ENCODE measurements around the gene ARRB1. TPM values are rescaled to one million over a fixed set of nuclear protein-coding genes. Genes with fewer than 3 reads are reported as not detected.

ARRB1 gene
- total RNA-seq, 4 donors from 2014 or later = 26.3 to 104 (median 29.3) TPM

DNA sequence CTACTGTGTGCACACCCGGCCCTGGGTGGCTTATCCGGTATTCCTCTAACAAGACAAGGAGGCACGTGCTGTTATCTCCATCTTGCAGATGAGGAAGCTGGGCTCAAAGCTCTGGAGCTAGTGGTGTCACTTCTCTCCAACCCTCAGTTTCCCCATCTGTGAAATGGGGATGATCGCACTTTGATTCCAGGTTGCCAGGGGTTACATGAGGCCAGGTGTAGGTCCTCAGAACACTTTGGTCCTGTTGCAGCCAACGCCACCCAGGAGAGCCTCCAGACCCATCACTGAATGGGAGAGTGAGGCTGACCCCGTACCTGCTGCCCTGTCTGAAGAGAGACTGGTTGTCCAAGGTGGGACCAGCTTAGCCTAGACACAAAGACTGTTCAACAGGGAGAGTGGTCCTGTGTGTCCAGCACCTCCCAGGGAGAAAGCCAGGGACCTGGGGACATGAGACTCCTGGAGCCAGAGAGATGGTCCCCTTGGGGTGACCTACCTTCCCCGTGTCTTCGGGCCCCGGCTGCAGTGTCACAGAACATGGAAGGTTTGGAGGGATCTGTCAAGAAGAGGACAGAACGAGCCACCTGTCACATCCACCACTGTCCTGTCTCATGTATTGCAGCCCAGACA is 69.9 kb downstream of the ARRB1 start:
- WGBS, 2 donors = 88 to 95% methylated on average over 9 to 10 of the region's 10 CpGs
- TF ChIP-seq, protein P1, sequence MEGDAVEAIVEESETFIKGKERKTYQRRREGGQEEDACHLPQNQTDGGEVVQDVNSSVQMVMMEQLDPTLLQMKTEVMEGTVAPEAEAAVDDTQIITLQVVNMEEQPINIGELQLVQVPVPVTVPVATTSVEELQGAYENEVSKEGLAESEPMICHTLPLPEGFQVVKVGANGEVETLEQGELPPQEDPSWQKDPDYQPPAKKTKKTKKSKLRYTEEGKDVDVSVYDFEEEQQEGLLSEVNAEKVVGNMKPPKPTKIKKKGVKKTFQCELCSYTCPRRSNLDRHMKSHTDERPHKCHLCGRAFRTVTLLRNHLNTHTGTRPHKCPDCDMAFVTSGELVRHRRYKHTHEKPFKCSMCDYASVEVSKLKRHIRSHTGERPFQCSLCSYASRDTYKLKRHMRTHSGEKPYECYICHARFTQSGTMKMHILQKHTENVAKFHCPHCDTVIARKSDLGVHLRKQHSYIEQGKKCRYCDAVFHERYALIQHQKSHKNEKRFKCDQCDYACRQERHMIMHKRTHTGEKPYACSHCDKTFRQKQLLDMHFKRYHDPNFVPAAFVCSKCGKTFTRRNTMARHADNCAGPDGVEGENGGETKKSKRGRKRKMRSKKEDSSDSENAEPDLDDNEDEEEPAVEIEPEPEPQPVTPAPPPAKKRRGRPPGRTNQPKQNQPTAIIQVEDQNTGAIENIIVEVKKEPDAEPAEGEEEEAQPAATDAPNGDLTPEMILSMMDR (IDR thresholded peaks at IDR 0.05) = no peak
- no peak for TF ChIP-seq POLR2A (IDR thresholded peaks at IDR 0.05)
- intact Hi-C loops (cut with DNase I; ENCODE audit: low total_unique reads) = no loop called here
- no peak for DNase-seq (ENCODE audit: low spot score in 2 of 2)
- H3K4me3 ChIP-seq (ENCODE audit: low read depth, poor library complexity, severe bottlenecking) = no peak overlapping the region

GRCh38 chr11:75280770-75281468 is 70.5 kb downstream of the ARRB1 start:
- intact Hi-C loops (cut with DNase I; ENCODE audit: low total_unique reads) = no loop called here
- H3K4me3 ChIP-seq (ENCODE audit: low read depth, poor library complexity, severe bottlenecking) = no peak overlapping the region

DNA sequence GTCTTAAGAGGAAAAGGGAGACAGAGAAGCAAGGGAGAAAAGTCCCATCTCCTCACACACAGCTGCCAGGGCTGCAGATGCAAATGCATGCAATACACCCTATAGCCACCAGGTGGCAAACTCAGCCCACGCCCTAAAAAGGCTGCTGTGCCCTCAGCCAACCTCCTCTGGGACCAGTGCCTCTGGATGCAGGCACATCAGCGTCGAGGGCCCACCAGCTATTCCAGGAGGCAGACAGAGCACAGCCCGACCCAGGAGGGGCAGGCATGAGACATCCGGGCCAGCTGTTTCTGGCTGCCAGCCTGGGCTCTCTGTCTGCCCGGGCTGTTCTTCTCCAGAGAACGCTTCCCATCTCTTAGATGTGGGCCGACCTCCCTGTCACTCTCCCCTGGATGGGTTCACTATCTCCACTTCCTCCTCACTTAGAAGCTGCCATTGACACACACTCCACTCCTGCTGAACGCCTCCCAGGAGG is 71.2 kb downstream of the ARRB1 start:
- WGBS, 2 donors = 20% methylated on average over 9 of the region's 9 CpGs
- DNase-seq (ENCODE audit: low spot score in 2 of 2) = peak; percentile 69 to 95
- H3K4me3 ChIP-seq (ENCODE audit: low read depth, poor library complexity, severe bottlenecking) = no peak overlapping the region
- intact Hi-C loops (cut with DNase I; ENCODE audit: low total_unique reads) = no loop called here
- TF ChIP-seq, protein P1 (IDR thresholded peaks at IDR 0.05) = peak in 1 of 3 donors; percentile 87
- TF ChIP-seq POLR2A (IDR thresholded peaks at IDR 0.05) = no peak

More at GRCh38 chr11:75280770-75281468, 70.5 kb downstream of the ARRB1 start:
- WGBS, 2 donors = 75 to 78% methylated on average over 13 to 15 of the region's 15 CpGs
- DNase-seq (ENCODE audit: low spot score in 2 of 2) = peak in 1 of 2 donors; percentile 52
- TF ChIP-seq, protein P1 (IDR thresholded peaks at IDR 0.05) = no peak

GRCh38 chr11:75279273-75279672 is 72.2 kb downstream of the ARRB1 start:
- no peak for TF ChIP-seq POLR2A (IDR thresholded peaks at IDR 0.05)
- TF ChIP-seq, protein P1 (IDR thresholded peaks at IDR 0.05) = no peak
- intact Hi-C loops (cut with DNase I; ENCODE audit: low total_unique reads) = loop anchor here (5.0 kb wide), 1 partner anchor 108 kb away; no protein-coding TSS in a partner anchor
- no peak overlapping the region for H3K4me3 ChIP-seq (ENCODE audit: low read depth, poor library complexity, severe bottlenecking)
- DNase-seq (ENCODE audit: low spot score in 2 of 2) = peak in 1 of 2 donors; percentile 34
- 89 to 94% methylated on average over 5 of the region's 5 CpGs for WGBS, 2 donors

DNA sequence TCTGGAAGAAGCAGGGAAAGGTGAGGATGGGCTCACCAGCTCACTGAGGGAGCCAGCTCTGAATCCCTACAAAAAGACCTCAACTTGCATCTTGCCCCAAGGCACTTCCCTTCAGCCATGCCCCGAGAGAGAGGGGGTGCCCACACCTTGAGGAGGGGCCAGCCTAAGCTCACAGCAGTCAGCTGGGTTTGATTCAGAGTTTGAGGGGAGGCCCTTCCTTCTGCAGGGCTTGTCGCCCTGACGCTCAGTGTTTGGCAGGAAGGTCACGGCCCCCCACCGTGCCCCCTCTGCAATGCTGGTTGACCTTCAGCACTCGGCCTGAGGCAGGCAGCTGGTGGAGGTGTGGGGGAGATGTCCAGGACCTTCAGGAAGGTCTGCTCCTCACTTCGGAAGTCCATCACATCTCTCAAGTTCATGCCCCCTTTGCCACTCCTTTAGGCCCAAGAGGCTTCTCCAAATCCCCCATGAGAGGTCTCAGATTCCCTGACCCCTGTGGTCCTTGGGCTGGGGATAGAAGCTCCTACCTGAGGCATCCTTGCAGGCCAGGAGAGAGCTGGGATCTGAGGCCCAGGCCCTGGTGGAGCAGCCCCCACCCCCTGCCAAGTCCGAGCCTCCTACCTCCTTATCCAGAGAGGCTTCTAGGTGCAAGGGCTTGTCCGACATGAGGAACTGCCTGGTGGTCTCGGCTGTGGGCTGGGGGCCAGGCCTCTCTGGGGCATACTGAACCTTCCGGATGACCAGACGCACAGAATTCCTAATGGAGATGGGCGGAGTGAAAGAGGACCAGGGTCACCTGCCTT is 73.3 kb downstream of the ARRB1 start:
- WGBS, 2 donors = 82 to 83% methylated on average over 10 to 13 of the region's 13 CpGs
- no peak for TF ChIP-seq POLR2A (IDR thresholded peaks at IDR 0.05)
- TF ChIP-seq, protein P1 (IDR thresholded peaks at IDR 0.05) = no peak
- intact Hi-C loops (cut with DNase I; ENCODE audit: low total_unique reads) = loop anchor here (5.0 kb wide), 1 partner anchor 109 kb away; no protein-coding TSS in a partner anchor
- DNase-seq (ENCODE audit: low spot score in 2 of 2) = peak in 1 of 2 donors; percentile 76
- H3K4me3 ChIP-seq (ENCODE audit: low read depth, poor library complexity, severe bottlenecking) = no peak overlapping the region
